GM10266 (cell line): ENCODE measurements around the gene PSAT1.

Experiments
- DNase-seq: peaks from one replicate; pipeline ENCODE4 v3.0.0; 2012; ENCODE audit errors: extremely low spot score
- TF ChIP-seq, protein P1 (sequence below): IDR thresholded peaks from 2 replicates; pipeline ENCODE4 v1.5.1; 2012; ENCODE audit warnings: mild to moderate bottlenecking, low read depth; ENCODE audit not compliant: control insufficient read depth, insufficient read depth; ENCODE audit errors: missing control alignments

The PSAT1 gene

DNA sequence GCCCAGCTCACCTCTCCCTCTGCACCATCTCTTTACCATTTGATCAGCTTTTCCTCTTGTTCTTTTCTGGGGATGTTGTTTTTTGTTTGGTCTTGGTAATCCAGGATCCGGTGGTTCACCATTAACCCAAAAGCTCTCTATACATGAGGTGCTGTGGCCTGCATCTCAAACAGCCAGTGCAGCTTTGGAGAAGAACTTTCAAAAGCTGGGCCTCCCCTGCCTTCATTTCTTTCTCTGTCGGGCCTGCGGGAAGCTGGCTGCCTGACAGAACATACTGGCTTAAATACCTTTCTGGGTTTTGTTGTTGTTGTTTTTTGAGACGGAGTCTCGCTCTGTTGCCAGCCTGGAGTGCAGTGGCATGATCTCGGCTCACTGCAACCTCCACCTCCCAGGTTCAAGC lies 12.1 kb downstream of the PSAT1 start:
- no peak for DNase-seq
- TF ChIP-seq, protein P1, sequence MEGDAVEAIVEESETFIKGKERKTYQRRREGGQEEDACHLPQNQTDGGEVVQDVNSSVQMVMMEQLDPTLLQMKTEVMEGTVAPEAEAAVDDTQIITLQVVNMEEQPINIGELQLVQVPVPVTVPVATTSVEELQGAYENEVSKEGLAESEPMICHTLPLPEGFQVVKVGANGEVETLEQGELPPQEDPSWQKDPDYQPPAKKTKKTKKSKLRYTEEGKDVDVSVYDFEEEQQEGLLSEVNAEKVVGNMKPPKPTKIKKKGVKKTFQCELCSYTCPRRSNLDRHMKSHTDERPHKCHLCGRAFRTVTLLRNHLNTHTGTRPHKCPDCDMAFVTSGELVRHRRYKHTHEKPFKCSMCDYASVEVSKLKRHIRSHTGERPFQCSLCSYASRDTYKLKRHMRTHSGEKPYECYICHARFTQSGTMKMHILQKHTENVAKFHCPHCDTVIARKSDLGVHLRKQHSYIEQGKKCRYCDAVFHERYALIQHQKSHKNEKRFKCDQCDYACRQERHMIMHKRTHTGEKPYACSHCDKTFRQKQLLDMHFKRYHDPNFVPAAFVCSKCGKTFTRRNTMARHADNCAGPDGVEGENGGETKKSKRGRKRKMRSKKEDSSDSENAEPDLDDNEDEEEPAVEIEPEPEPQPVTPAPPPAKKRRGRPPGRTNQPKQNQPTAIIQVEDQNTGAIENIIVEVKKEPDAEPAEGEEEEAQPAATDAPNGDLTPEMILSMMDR, result no peak

DNA sequence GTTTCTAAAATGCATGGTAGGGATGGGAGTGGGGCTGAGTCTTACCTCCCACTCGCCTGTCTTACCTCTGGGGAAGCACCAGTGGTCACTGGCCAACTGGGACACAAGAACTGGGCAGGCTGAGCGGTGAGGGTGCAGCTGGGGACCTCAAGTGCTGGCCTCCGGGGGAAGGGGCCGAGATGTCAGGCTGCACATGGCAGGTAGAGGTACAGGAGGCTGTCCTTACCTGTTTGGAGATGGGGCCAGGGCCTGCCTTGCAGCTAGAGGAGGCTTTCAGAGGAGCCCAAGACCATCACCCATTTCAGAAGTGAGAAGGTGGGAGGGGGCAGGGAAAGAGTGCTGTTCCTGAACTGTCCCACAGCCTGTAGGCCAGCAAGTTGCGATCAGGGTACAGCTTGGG lies 14.2 kb downstream of the PSAT1 start:
- TF ChIP-seq, protein P1, result no peak

DNA sequence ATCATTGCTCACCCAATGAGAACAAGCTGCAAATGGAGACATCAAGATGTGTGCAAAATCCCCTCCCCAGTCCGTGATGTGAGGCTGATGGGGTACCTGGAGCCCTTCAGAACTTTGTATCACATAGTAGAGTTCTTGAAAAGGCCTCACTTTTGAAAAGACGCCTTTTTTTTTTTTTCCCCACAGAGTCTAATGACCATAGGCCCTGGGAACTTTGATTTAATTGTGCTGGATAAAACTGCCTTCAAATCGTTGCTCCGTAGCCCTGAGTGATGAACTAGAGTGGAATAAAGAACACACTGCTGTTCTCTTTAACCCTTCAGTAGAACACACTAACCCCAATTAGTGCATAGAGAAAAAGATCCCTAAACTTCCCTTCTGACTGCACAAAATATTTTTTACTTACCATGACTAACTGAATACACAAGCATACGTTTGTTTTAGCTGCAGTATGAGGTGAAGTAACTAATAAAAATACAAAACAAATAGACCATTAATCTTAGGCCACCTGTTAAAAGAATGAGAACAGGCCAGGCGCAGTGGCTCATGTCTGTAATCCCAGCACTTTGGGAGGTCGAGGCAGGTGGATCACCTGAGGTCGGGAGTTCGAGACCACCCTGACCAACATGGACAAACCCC lies 15.1 kb downstream of the PSAT1 start:
- DNase-seq, result no peak
- TF ChIP-seq, protein P1, result no peak

More for the DNA sequence above, 14.2 kb downstream of the PSAT1 start:
- no peak for DNase-seq

DNA sequence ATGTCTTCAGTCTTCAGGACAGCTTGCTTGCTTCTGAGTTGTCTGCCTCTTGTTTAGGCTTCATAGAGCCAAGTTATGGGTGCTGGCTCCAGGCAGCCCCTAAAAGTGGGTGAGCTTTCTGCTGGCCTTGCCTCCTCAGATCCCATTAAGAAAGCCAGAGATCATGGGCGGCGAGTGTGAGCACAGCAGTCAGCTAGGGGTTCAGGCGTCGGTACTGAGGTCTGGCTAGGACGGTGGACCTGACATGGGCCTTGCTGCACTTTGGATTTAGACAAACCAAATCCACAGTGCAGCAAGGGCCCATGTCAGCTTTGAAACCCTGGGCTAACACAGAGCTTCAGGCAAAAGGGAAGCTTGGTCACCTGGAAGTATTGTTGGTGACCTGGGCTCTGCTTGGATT lies 17.6 kb downstream of the PSAT1 start:
- DNase-seq, result no peak
- TF ChIP-seq, protein P1, result no peak

DNA sequence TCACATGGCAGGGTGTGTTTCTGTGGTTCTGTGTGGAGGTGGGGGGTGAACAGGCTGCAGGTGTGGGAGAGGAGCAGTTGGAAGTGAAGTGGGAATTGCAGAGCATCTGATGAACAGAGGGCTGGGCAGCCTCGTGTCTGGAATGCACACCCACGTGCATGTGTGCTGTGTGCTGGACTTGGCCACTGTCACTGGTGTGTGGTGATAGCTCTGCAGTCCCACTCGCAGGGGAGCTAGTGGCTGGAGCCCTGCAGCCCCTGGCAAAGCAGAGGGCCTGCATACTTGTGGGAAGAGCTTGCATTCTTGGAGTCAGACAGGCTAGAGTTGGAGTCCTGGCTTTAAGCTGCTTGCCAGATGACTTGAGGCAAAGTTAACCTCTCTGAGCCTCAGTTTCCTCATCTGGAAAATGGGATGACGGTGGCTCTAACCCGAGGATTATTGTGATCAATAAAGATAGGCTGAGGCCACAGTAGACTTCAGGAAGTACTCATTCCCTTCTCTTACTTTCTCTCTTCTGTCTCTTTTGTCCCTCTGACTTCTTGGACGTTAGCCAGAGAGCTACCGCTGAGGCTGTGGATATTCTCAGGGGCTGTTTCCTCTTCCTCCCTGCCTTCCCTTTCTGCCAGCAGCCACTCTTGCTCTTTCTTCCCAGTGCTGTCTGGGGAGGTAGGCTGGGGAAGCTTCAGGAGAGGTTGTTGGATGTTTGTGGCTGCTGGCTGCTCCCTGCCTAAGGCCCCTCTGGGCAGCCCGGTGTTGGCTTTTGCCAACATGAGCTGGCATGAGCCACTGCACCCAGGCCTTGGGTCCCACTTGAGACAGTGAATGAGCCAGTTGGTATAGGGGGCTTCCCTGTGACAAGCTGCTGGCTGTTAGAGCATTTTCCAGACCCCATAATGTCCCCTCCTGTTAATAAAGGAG lies 18.3 kb downstream of the PSAT1 start:
- no peak for DNase-seq

DNA sequence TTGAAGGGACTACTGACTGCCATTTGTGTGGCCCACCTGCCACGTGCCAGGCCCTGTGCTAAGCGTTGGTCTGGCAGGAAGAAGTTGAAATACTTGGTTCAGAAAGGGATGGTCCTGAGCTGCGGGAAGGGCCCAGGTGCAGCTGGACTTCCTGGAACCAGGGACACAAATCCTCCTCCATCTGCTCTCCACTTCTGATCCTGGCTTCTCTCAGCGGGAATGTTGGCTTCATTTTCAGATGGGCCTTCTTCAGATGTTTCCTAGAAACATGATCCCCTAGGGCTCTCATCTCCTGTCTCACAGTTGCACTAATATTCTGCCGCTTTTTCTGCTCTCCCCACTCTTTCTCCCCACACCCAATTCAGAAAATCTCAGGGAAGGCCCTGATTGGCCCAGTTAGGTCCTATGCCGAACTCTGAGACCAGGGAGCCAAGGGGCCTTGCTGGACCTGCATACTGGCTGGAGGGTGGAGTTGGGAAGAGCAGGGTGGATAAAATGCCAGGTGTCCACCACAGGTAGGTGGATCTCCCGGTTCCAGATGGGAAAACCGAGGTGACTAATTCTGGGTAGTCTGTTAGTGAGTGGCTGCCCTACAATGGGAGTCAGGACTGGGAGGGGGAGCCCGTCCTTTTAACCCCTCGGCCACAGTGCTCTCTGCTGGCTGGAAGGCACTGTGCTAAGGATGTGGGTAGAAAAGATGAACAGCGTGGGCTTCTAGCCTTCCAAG lies 19.4 kb downstream of the PSAT1 start:
- no peak for DNase-seq
- TF ChIP-seq, protein P1, result no peak

More for the DNA sequence above, 18.3 kb downstream of the PSAT1 start:
- TF ChIP-seq, protein P1, result no peak
